Neural progenitor cell (in vitro differentiated cells): ENCODE results near the gene TRMT1. TPM values are rescaled to one million over a fixed set of nuclear protein-coding genes. Genes with fewer than 3 reads are reported as not detected.

Experiments used
- DNase-seq: peaks from one replicate; pipeline ENCODE4 v3.0.0-alpha.2; 2016; ENCODE audit warnings: low spot score
- H2AFZ ChIP-seq: fragments of 200-600 bp; sonication (generic); replicated peaks from 2 replicates; pipeline ENCODE4 v1.6.1; 2016; ENCODE audit warnings: antibody characterized with exemption
- H3F3A ChIP-seq: fragments of 200-600 bp; sonication (generic); 2 replicates; pipeline ENCODE4 v1.6.1; 2016; ENCODE audit warnings: antibody characterized with exemption, low read depth
- H3K27ac ChIP-seq: fragments of 200-600 bp; sonication (generic); 2 replicates; pipeline ENCODE4 v1.5.1; 2016; ENCODE audit warnings: mild to moderate bottlenecking
- H3K27me3 ChIP-seq: fragments of 200-600 bp; sonication (generic); 2 replicates; pipeline ENCODE4 v1.6.1; 2016; ENCODE audit warnings: mild to moderate bottlenecking, moderate library complexity
- H3K36me3 ChIP-seq: fragments of 200-600 bp; sonication (generic); 2 replicates; pipeline ENCODE4 v1.5.1; 2016
- H3K4me1 ChIP-seq: fragments of 200-600 bp; sonication (generic); 2 replicates; pipeline ENCODE4 v1.6.1; 2016; ENCODE audit warnings: mixed run types
- H3K4me2 ChIP-seq: fragments of 200-600 bp; sonication (generic); 2 replicates; pipeline ENCODE4 v1.6.1; 2016
- H3K4me3 ChIP-seq: fragments of 200-600 bp; sonication (generic); 2 replicates; pipeline ENCODE4 v1.5.1; 2016
- H3K79me2 ChIP-seq: fragments of 200-600 bp; sonication (generic); 2 replicates; pipeline ENCODE4 v1.6.1; 2016; ENCODE audit warnings: low read depth
- H3K9ac ChIP-seq: fragments of 200-600 bp; sonication (generic); 2 replicates; pipeline ENCODE4 v1.6.1; 2016
- H3K9me3 ChIP-seq: fragments of 200-600 bp; sonication (generic); 2 replicates; pipeline ENCODE4 v1.5.1; 2016; ENCODE audit warnings: low read depth
- H4K20me1 ChIP-seq: fragments of 200-600 bp; sonication (generic); 2 replicates; pipeline ENCODE4 v1.6.1; 2016; ENCODE audit warnings: low read depth
- H3K27ac Mint-ChIP-seq: 3 replicates; pipeline ENCODE4 v1.8.0; 2021; ENCODE audit warnings: mixed read lengths
- H3K27me3 Mint-ChIP-seq: 2 replicates; pipeline ENCODE4 v1.8.0; 2022; ENCODE audit warnings: low read depth, mild to moderate bottlenecking, inconsistent platforms, moderate library complexity, mixed read lengths; ENCODE audit not compliant: insufficient read depth
- H3K36me3 Mint-ChIP-seq: 3 replicates; pipeline ENCODE4 v1.8.0; 2021; ENCODE audit warnings: mixed read lengths
- H3K4me1 Mint-ChIP-seq: 3 replicates; pipeline ENCODE4 v1.8.0; 2021; ENCODE audit warnings: mixed read lengths
- H3K4me3 Mint-ChIP-seq: 3 replicates; pipeline ENCODE4 v1.8.0; 2021; ENCODE audit warnings: mild to moderate bottlenecking, moderate library complexity, mixed read lengths
- H3K9me3 Mint-ChIP-seq: 3 replicates; pipeline ENCODE4 v1.8.0; 2020; ENCODE audit warnings: mixed read lengths
- EZH2 ChIP-seq: fragments of 200-600 bp; sonication (generic); IDR thresholded peaks from 2 replicates; pipeline ENCODE4 v1.6.1; 2017; ENCODE audit warnings: antibody characterized with exemption, mild to moderate bottlenecking, moderate library complexity
- EZH2phosphoT487 ChIP-seq: fragments of 200-600 bp; sonication (generic); IDR thresholded peaks from 2 replicates; pipeline ENCODE4 v1.6.1; 2017; ENCODE audit warnings: antibody characterized with exemption
- total RNA-seq: library from RNA; depleted of rRNA; stranded (reverse); fragments of >200 nt; gene quantifications from 2 replicates; pipeline ENCODE4 v1.2.3, GENCODE V29; 2015; ENCODE audit warnings: low replicate concordance
- TF ChIP-seq, protein P1 (sequence below): fragments of 200-600 bp; sonication (generic); IDR thresholded peaks from 2 replicates; pipeline ENCODE4 v1.5.1; 2017; ENCODE audit warnings: antibody characterized with exemption, mild to moderate bottlenecking

Gene TRMT1
- total RNA-seq, 1 donor from 2014 or later, result 30.2 TPM

DNA sequence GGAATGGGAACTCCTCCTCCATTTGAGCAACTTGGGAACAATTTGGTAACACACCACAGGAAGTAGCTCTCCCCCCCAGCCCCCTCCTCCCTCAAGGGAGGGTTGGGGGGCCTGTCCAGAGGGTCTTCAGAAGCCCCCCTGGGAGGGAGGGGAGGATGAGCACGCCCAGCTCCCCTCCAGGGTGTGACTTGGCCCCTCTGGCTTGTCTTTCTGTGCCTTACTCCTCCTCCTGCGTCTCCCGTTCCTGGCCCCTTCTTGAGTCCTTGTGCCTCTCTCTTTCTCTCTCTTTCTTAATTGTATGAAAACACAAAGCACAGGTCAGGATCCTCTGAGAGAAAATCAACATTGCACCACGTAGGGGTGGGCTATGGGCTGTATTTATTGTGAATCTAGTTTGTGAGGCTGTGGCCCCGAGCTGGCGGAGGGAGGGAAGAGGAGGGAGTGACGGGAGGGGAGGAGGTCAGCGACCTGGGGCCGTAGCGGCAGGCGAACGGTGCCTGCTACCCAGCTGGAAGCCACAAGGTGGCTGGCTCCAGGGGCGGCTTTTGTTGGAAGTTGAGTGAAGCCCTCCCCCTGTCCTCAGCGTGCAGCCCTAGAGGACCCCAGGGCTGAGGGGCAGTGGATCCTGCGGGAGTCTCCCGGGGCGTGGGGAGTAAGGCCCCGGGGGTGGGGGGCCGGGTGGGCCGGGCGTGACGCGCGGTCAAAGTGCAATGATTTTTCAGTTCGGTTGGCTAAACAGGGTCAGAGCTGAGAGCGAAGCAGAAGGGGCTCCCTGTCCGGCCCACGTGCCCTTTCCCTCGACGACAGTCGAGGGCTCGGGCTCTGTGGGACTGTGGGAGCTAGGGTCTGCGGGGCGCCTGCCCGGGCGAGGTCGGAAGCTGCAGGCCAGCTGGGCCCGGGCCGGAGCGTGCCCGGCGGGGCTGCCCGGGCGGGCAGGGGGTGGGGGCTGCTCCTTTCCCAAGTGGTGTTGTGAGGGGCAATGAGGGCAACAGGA is 20.3 kb downstream of the TRMT1 start:
- peaks cover 57% of the 10 kb centered on the region for H3F3A ChIP-seq
- peak overlapping the region; percentile 43 for H3K4me3 ChIP-seq
- peaks cover 97% of the 10 kb centered on the region for H3K27me3 ChIP-seq
- no peaks in the 10 kb centered on the region for H3K9me3 ChIP-seq
- Mint-ChIP-seq H3K27ac (no peak overlapping the region), H3K36me3 (no peaks in the 10 kb centered on the region), H3K27me3 (peaks cover 63% of the 10 kb centered on the region), H3K4me3 (peak overlapping the region; percentile 57), H3K9me3 (peaks cover 3% of the 10 kb centered on the region), H3K4me1 (peaks cover 39% of the 10 kb centered on the region)
- H3K79me2 ChIP-seq, result no peaks in the 10 kb centered on the region
- peak overlapping the region; percentile 11 for H2AFZ ChIP-seq
- H3K27ac ChIP-seq, result no peak overlapping the region
- peak; percentile 90 for DNase-seq
- H3K9ac ChIP-seq, result no peak overlapping the region
- TF ChIP-seq, protein P1, sequence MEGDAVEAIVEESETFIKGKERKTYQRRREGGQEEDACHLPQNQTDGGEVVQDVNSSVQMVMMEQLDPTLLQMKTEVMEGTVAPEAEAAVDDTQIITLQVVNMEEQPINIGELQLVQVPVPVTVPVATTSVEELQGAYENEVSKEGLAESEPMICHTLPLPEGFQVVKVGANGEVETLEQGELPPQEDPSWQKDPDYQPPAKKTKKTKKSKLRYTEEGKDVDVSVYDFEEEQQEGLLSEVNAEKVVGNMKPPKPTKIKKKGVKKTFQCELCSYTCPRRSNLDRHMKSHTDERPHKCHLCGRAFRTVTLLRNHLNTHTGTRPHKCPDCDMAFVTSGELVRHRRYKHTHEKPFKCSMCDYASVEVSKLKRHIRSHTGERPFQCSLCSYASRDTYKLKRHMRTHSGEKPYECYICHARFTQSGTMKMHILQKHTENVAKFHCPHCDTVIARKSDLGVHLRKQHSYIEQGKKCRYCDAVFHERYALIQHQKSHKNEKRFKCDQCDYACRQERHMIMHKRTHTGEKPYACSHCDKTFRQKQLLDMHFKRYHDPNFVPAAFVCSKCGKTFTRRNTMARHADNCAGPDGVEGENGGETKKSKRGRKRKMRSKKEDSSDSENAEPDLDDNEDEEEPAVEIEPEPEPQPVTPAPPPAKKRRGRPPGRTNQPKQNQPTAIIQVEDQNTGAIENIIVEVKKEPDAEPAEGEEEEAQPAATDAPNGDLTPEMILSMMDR, result peak; percentile 43
- no peak for TF ChIP-seq EZH2phosphoT487
- H3K36me3 ChIP-seq, result no peaks in the 10 kb centered on the region
- H3K4me1 ChIP-seq, result peaks cover 37% of the 10 kb centered on the region
- H4K20me1 ChIP-seq, result peaks cover 38% of the 10 kb centered on the region
- H3K4me2 ChIP-seq, result peak overlapping the region; percentile 75

DNA sequence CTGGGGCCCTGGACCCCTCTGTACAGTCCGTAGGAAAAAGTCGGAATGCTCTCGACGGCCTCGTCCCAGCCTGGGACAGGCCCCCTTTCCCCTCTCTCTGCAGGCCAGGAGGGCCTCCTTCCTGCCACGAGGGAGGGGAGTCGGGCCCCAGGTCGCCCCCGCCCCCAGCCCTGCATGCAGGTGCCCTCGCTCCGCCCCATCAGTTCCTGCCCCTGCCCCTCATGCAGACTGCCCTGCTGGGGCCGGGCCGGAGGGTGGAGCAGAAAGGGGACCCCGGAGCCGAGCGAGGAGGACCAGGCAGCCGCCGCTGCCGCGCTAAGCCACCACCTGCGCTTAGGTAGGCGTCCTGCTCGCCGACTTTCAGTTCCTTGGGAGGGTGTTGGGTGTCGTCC is 21.2 kb downstream of the TRMT1 start:
- TF ChIP-seq, protein P1, result no peak
- TF ChIP-seq EZH2phosphoT487 (no peak), EZH2 (no peak)

DNA sequence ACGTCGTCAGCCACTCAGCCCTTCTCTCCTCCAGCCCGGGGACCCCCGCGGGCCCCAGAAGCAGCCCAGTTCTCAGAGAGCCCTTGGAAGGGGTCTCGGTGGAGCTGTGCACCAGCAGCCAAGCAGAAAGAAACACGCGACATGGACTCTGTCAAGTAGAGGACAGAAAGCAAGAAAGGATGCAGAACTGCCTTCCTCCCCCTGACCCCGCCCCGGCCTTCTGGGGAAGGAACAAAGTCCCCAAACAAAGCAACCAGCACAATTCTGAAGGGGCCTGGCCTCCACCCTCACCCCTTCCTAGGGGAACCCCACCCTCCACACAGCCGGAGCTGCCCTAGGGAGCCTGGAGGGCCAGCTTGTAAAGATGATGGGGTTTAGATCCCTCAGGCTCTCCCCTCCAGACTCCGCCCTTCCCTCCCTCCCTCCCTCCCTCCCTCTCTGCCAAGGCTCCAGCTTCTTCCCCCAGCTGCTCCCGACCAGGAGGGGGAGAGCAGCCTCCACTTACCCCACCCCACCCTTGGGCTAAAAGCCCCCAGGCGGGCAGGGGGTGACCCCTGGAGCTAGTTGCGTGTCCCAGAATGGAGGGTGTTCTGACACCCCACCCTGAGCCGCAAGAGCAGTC is 21.7 kb downstream of the TRMT1 start:
- H3K9me3 ChIP-seq, result no peaks in the 10 kb centered on the region
- Mint-ChIP-seq H3K4me3 (peak overlapping the region; percentile 55), H3K36me3 (no peaks in the 10 kb centered on the region), H3K4me1 (peaks cover 37% of the 10 kb centered on the region), H3K9me3 (no peaks in the 10 kb centered on the region), H3K27me3 (peaks cover 57% of the 10 kb centered on the region), H3K27ac (no peak overlapping the region)
- H3K27me3 ChIP-seq, result peaks cover 97% of the 10 kb centered on the region
- H3K4me1 ChIP-seq, result peaks cover 37% of the 10 kb centered on the region
- H4K20me1 ChIP-seq, result peaks cover 32% of the 10 kb centered on the region
- H3K4me2 ChIP-seq, result peak overlapping the region; percentile 75
- H3K9ac ChIP-seq, result no peak overlapping the region
- TF ChIP-seq EZH2phosphoT487 (no peak), EZH2 (no peak)
- TF ChIP-seq, protein P1, result no peak
- H3F3A ChIP-seq, result peaks cover 50% of the 10 kb centered on the region
- peak overlapping the region; percentile 43 for H3K4me3 ChIP-seq
- no peaks in the 10 kb centered on the region for H3K36me3 ChIP-seq
- H2AFZ ChIP-seq, result peak overlapping the region; percentile 51
- DNase-seq, result peak; percentile 73
- H3K27ac ChIP-seq, result no peak overlapping the region
- no peaks in the 10 kb centered on the region for H3K79me2 ChIP-seq

More for the DNA sequence above, 21.2 kb downstream of the TRMT1 start:
- no peak overlapping the region for H3K27ac ChIP-seq
- Mint-ChIP-seq H3K4me1 (peaks cover 40% of the 10 kb centered on the region), H3K4me3 (no peak overlapping the region), H3K27ac (no peak overlapping the region), H3K27me3 (peaks cover 58% of the 10 kb centered on the region), H3K36me3 (no peaks in the 10 kb centered on the region), H3K9me3 (peaks cover 3% of the 10 kb centered on the region)
- DNase-seq, result peak; percentile 79
- H3K9ac ChIP-seq, result no peak overlapping the region
- peaks cover 37% of the 10 kb centered on the region for H4K20me1 ChIP-seq
- H3K79me2 ChIP-seq, result no peaks in the 10 kb centered on the region
- peak overlapping the region; percentile 43 for H3K4me3 ChIP-seq
- H3K9me3 ChIP-seq, result no peaks in the 10 kb centered on the region
- peaks cover 55% of the 10 kb centered on the region for H3F3A ChIP-seq
- H3K36me3 ChIP-seq, result no peaks in the 10 kb centered on the region
- peaks cover 97% of the 10 kb centered on the region for H3K27me3 ChIP-seq
- H3K4me2 ChIP-seq, result peak overlapping the region; percentile 75
- H2AFZ ChIP-seq, result no peak overlapping the region
- H3K4me1 ChIP-seq, result peaks cover 37% of the 10 kb centered on the region
